ENCODE results near the gene RTN4IP1.

RTN4IP1 gene
- 4.7 to 9.9 (median 8.1) reads per million in 9 experiments for total RNA-seq

- Mint-ChIP-seq H3K27ac (peak within 1 kb of the TSS; percentile 99), H3K4me1 (ENCODE audit: low read depth in 2 of 2) (peaks cover 20 to 27% of the 10 kb centered on the region in 2 donors), H3K27me3 (no peaks in the 10 kb centered on the region), H3K4me3 (peak within 1 kb of the TSS; percentile 99), H3K9me3 (no peaks in the 10 kb centered on the region), H3K36me3 (ENCODE audit: insufficient read depth) (peaks cover 23% of the 10 kb centered on the region)
- DNase-seq (peak; percentile 83 to 90 (median 86)), ATAC-seq (replicated peaks) (peak; percentile 96)
Observed at GRCh38 chr6:106629103-106629858, at the start of gene RTN4IP1, which contains the start of gene QRSL1. Gene RTN4IP1, minus strand, starts transcription at chr6:106629498. Its CDS starts 477 bp downstream, at chr6:106629021. Gene QRSL1, plus strand, starts transcription at chr6:106629578. Its CDS starts 104 bp downstream, at chr6:106629682.

GRCh38 chr6:106677282-106677681 is 48.0 kb upstream of the RTN4IP1 start:
- no peak for ATAC-seq (replicated peaks)
- Mint-ChIP-seq H3K27ac (no peak overlapping the region), H3K36me3 (ENCODE audit: insufficient read depth) (no peaks in the 10 kb centered on the region), H3K27me3 (peaks cover 7 to 9% of the 10 kb centered on the region in 2 donors), H3K9me3 (no peaks in the 10 kb centered on the region), H3K4me1 (ENCODE audit: low read depth in 2 of 2) (no peaks in the 10 kb centered on the region), H3K4me3 (no peak overlapping the region)
- no peak for DNase-seq

GRCh38 chr6:106674541-106675229 is 45.4 kb upstream of the RTN4IP1 start:
- Mint-ChIP-seq H3K27ac (no peak overlapping the region), H3K9me3 (no peaks in the 10 kb centered on the region)
- no peak for ATAC-seq (replicated peaks)

GRCh38 chr6:106671651-106672050 is 42.4 kb upstream of the RTN4IP1 start:
- H3K27me3 Mint-ChIP-seq = no peaks in the 10 kb centered on the region

More at GRCh38 chr6:106674541-106675229, 45.4 kb upstream of the RTN4IP1 start:
- no peaks in the 10 kb centered on the region for H3K27me3 Mint-ChIP-seq
- H3K36me3 Mint-ChIP-seq (ENCODE audit: insufficient read depth) = no peaks in the 10 kb centered on the region
- no peaks in the 10 kb centered on the region for H3K4me1 Mint-ChIP-seq (ENCODE audit: low read depth in 2 of 2)
- DNase-seq = no peak
- no peak overlapping the region for H3K4me3 Mint-ChIP-seq

GRCh38 chr6:106670236-106670635 is 40.9 kb upstream of the RTN4IP1 start:
- Mint-ChIP-seq H3K4me3 (no peak overlapping the region), H3K4me1 (ENCODE audit: low read depth in 2 of 2) (no peaks in the 10 kb centered on the region), H3K27ac (no peak overlapping the region), H3K27me3 (no peaks in the 10 kb centered on the region), H3K9me3 (no peaks in the 10 kb centered on the region), H3K36me3 (ENCODE audit: insufficient read depth) (peaks cover 10% of the 10 kb centered on the region)
- ATAC-seq (replicated peaks) (no peak), DNase-seq (no peak)

More at GRCh38 chr6:106671651-106672050, 42.4 kb upstream of the RTN4IP1 start:
- H3K9me3 Mint-ChIP-seq = no peaks in the 10 kb centered on the region
- ATAC-seq (replicated peaks) (no peak), DNase-seq (no peak)
- no peak overlapping the region for H3K27ac Mint-ChIP-seq
- no peak overlapping the region for H3K4me3 Mint-ChIP-seq
- H3K4me1 Mint-ChIP-seq (ENCODE audit: low read depth in 2 of 2) = no peaks in the 10 kb centered on the region
- no peaks in the 10 kb centered on the region for H3K36me3 Mint-ChIP-seq (ENCODE audit: insufficient read depth)

GRCh38 chr6:106667022-106667402 is 37.7 kb upstream of the RTN4IP1 start:
- H3K4me3 Mint-ChIP-seq = no peak overlapping the region
- peaks cover 27% of the 10 kb centered on the region for H3K36me3 Mint-ChIP-seq (ENCODE audit: insufficient read depth)
- no peaks in the 10 kb centered on the region for H3K9me3 Mint-ChIP-seq
- ATAC-seq (replicated peaks) = no peak
- no peak for DNase-seq
- H3K27ac Mint-ChIP-seq = no peak overlapping the region
- H3K4me1 Mint-ChIP-seq (ENCODE audit: low read depth in 2 of 2) = no peaks in the 10 kb centered on the region
- no peaks in the 10 kb centered on the region for H3K27me3 Mint-ChIP-seq

- ATAC-seq (replicated peaks) (peak; percentile 41), DNase-seq (no peak)
- no peaks in the 10 kb centered on the region for H3K9me3 Mint-ChIP-seq
- H3K4me3 Mint-ChIP-seq = no peak overlapping the region
- H3K36me3 Mint-ChIP-seq (ENCODE audit: insufficient read depth) = peaks cover 31% of the 10 kb centered on the region
- no peaks in the 10 kb centered on the region for H3K4me1 Mint-ChIP-seq (ENCODE audit: low read depth in 2 of 2)
- H3K27me3 Mint-ChIP-seq = no peaks in the 10 kb centered on the region
- no peak overlapping the region for H3K27ac Mint-ChIP-seq
Observed at GRCh38 chr6:106666282-106667021, 37.2 kb upstream of the RTN4IP1 start.

GRCh38 chr6:106662458-106662857 is 33.2 kb upstream of the RTN4IP1 start:
- no peak for DNase-seq
- ATAC-seq (replicated peaks) = no peak
- Mint-ChIP-seq H3K27ac (no peak overlapping the region), H3K9me3 (no peaks in the 10 kb centered on the region), H3K36me3 (ENCODE audit: insufficient read depth) (peaks cover 46% of the 10 kb centered on the region), H3K4me3 (no peak overlapping the region), H3K4me1 (ENCODE audit: low read depth in 2 of 2) (no peaks in the 10 kb centered on the region), H3K27me3 (no peaks in the 10 kb centered on the region)

GRCh38 chr6:106659859-106660258 is 30.6 kb upstream of the RTN4IP1 start:
- no peak for DNase-seq

GRCh38 chr6:106658469-106658868 is 29.2 kb upstream of the RTN4IP1 start:
- H3K4me3 Mint-ChIP-seq = no peak overlapping the region
- H3K27me3 Mint-ChIP-seq = no peaks in the 10 kb centered on the region
- DNase-seq (no peak), ATAC-seq (replicated peaks) (no peak)
- H3K9me3 Mint-ChIP-seq = no peaks in the 10 kb centered on the region
- peaks cover 61% of the 10 kb centered on the region for H3K36me3 Mint-ChIP-seq (ENCODE audit: insufficient read depth)
- H3K27ac Mint-ChIP-seq = no peak overlapping the region
- no peaks in the 10 kb centered on the region for H3K4me1 Mint-ChIP-seq (ENCODE audit: low read depth in 2 of 2)

More at GRCh38 chr6:106659859-106660258, 30.6 kb upstream of the RTN4IP1 start:
- Mint-ChIP-seq H3K36me3 (ENCODE audit: insufficient read depth) (peaks cover 56% of the 10 kb centered on the region), H3K27me3 (no peaks in the 10 kb centered on the region), H3K4me3 (no peak overlapping the region), H3K27ac (peak overlapping the region in 1 of 2 donors; percentile 44), H3K4me1 (ENCODE audit: low read depth in 2 of 2) (no peaks in the 10 kb centered on the region), H3K9me3 (no peaks in the 10 kb centered on the region)
- no peak for ATAC-seq (replicated peaks)

GRCh38 chr6:106648651-106649308 is 19.5 kb upstream of the RTN4IP1 start:
- DNase-seq (no peak), ATAC-seq (replicated peaks) (no peak)
- H3K27me3 Mint-ChIP-seq = no peaks in the 10 kb centered on the region
- H3K36me3 Mint-ChIP-seq (ENCODE audit: insufficient read depth) = peaks cover 68% of the 10 kb centered on the region
- no peak overlapping the region for H3K27ac Mint-ChIP-seq
- H3K9me3 Mint-ChIP-seq = no peaks in the 10 kb centered on the region
- no peaks in the 10 kb centered on the region for H3K4me1 Mint-ChIP-seq (ENCODE audit: low read depth in 2 of 2)
- H3K4me3 Mint-ChIP-seq = no peak overlapping the region

- peaks cover 0 to 3% of the 10 kb centered on the region in 2 donors for H3K4me1 Mint-ChIP-seq (ENCODE audit: low read depth in 2 of 2)
- no peaks in the 10 kb centered on the region for H3K27me3 Mint-ChIP-seq
- no peak overlapping the region for H3K27ac Mint-ChIP-seq
- ATAC-seq (replicated peaks) = no peak
- no peaks in the 10 kb centered on the region for H3K9me3 Mint-ChIP-seq
- peaks cover 59% of the 10 kb centered on the region for H3K36me3 Mint-ChIP-seq (ENCODE audit: insufficient read depth)
- no peak for DNase-seq
- no peak overlapping the region for H3K4me3 Mint-ChIP-seq
Observed at GRCh38 chr6:106643061-106643460, 13.8 kb upstream of the RTN4IP1 start.

- DNase-seq = no peak
- Mint-ChIP-seq H3K4me1 (ENCODE audit: low read depth in 2 of 2) (peaks cover 0 to 3% of the 10 kb centered on the region in 2 donors), H3K27me3 (no peaks in the 10 kb centered on the region), H3K36me3 (ENCODE audit: insufficient read depth) (peaks cover 58% of the 10 kb centered on the region), H3K4me3 (no peak overlapping the region), H3K9me3 (no peaks in the 10 kb centered on the region), H3K27ac (no peak overlapping the region)
- ATAC-seq (replicated peaks) = no peak
Observed at GRCh38 chr6:106642476-106642875, 13.2 kb upstream of the RTN4IP1 start.

All from effector memory CD8-positive, alpha-beta T cell (primary cell).